Neural cell (in vitro differentiated cells): Measurements from ENCODE around the gene TPSAB1. TPM values are rescaled to one million over a fixed set of nuclear protein-coding genes. Genes with fewer than 3 reads are reported as not detected.

Experiments
- H2AFZ ChIP-seq: fragments of 200-600, 300-800 bp; sonication (generic), shearing (Covaris generic); 2 replicates; pipeline ENCODE4 v1.6.0; 2014; ENCODE audit warnings: low read depth, mild to moderate bottlenecking, antibody characterized with exemption, low read length, moderate library complexity
- H3F3A ChIP-seq: fragments of 200-600 bp; shearing (Covaris generic); 2 replicates; pipeline ENCODE4 v1.6.1; 2016; ENCODE audit warnings: mild to moderate bottlenecking, moderate library complexity, mixed read lengths, antibody characterized with exemption, low read length; ENCODE audit not compliant: insufficient read depth, poor library complexity, severe bottlenecking
- H3K27ac ChIP-seq: fragments of 200-600, 300-800 bp; sonication (generic), shearing (Covaris generic); 2 replicates; pipeline ENCODE4 v1.5.1; 2014; ENCODE audit warnings: mild to moderate bottlenecking, low read length, moderate library complexity
- H3K27me3 ChIP-seq: fragments of 300-800, 200-600 bp; sonication (generic), shearing (Covaris generic); 2 replicates; pipeline ENCODE4 v1.6.0; 2014; ENCODE audit warnings: mild to moderate bottlenecking, low read depth, low read length, moderate library complexity; ENCODE audit not compliant: insufficient read depth
- H3K36me3 ChIP-seq: fragments of 300-800, 200-600 bp; sonication (generic), shearing (Covaris generic); 2 replicates; pipeline ENCODE4 v1.5.1; 2014; ENCODE audit warnings: mild to moderate bottlenecking, antibody characterized with exemption, low read length, moderate library complexity; ENCODE audit not compliant: insufficient read depth
- H3K4me2 ChIP-seq: fragments of 300-800, 200-600 bp; sonication (generic), shearing (Covaris generic); 2 replicates; pipeline ENCODE4 v1.6.0; 2014; ENCODE audit warnings: mild to moderate bottlenecking, low read length
- H3K4me3 ChIP-seq: fragments of 300-800, 200-600 bp; sonication (generic), shearing (Covaris generic); 2 replicates; pipeline ENCODE4 v1.5.1; 2014; ENCODE audit warnings: mild to moderate bottlenecking, low read length, moderate library complexity
- H3K79me2 ChIP-seq: fragments of 200-600 bp; shearing (Covaris generic); replicated peaks from 2 replicates; pipeline ENCODE4 v1.6.0; 2014; ENCODE audit warnings: mild to moderate bottlenecking, low read length, moderate library complexity; ENCODE audit not compliant: insufficient read depth
- H3K9ac ChIP-seq: fragments of 300-800, 200-600 bp; sonication (generic), shearing (Covaris generic); 2 replicates; pipeline ENCODE4 v1.6.1; 2016; ENCODE audit warnings: mild to moderate bottlenecking, low read length, mixed read lengths
- H3K9me2 ChIP-seq: fragments of 200-600 bp; shearing (Covaris generic); 2 replicates; pipeline ENCODE4 v1.6.1; 2016; ENCODE audit warnings: mild to moderate bottlenecking, low read length, mixed read lengths; ENCODE audit not compliant: insufficient read depth
- H3K9me3 ChIP-seq: fragments of 200-600, 300-800 bp; sonication (generic), shearing (Covaris generic); 2 replicates; pipeline ENCODE4 v1.6.1; 2016; ENCODE audit warnings: mild to moderate bottlenecking, mixed run types, low read length, moderate library complexity, mixed read lengths
- H4K20me1 ChIP-seq: fragments of 200-600 bp; shearing (Covaris generic); 2 replicates; pipeline ENCODE4 v1.6.1; 2016; ENCODE audit warnings: mild to moderate bottlenecking, mixed run types; ENCODE audit not compliant: insufficient read depth
- CTCF ChIP-seq: fragments of 450-650 bp; IDR thresholded peaks from 2 replicates; pipeline ENCODE4 v1.5.1; 2014; ENCODE audit warnings: antibody characterized with exemption, mild to moderate bottlenecking, moderate library complexity; ENCODE audit not compliant: poor library complexity, severe bottlenecking
- EP300 ChIP-seq: fragments of 450-650 bp; conservative IDR thresholded peaks from 2 replicates; pipeline ENCODE4 v1.6.1; 2014; ENCODE audit warnings: antibody characterized with exemption, mild to moderate bottlenecking, moderate library complexity; ENCODE audit not compliant: poor library complexity, severe bottlenecking
- EZH2 ChIP-seq: fragments of 200-600, 300-800 bp; shearing (Covaris generic), sonication (generic); IDR thresholded peaks from 2 replicates; pipeline ENCODE4 v1.6.1; 2014; ENCODE audit warnings: antibody characterized with exemption, low read length, borderline replicate concordance, mild to moderate bottlenecking; ENCODE audit not compliant: insufficient read depth, poor library complexity, severe bottlenecking
- MXI1 ChIP-seq: fragments of 450-650 bp; conservative IDR thresholded peaks from 2 replicates; pipeline ENCODE4 v1.6.1; 2014; ENCODE audit warnings: antibody characterized with exemption, mild to moderate bottlenecking; ENCODE audit not compliant: poor library complexity, severe bottlenecking
- POLR2AphosphoS5 ChIP-seq: IDR thresholded peaks from 2 replicates; pipeline ENCODE4 v1.6.1; 2012
- RAD21 ChIP-seq: fragments of 450-650 bp; conservative IDR thresholded peaks from 2 replicates; pipeline ENCODE4 v1.6.1; 2014; ENCODE audit warnings: antibody characterized with exemption, mild to moderate bottlenecking, moderate library complexity
- REST ChIP-seq: IDR thresholded peaks from 2 replicates; pipeline ENCODE4 v1.6.1; 2012; ENCODE audit warnings: borderline replicate concordance
- SMC3 ChIP-seq: fragments of 450-650 bp; conservative IDR thresholded peaks from 2 replicates; pipeline ENCODE4 v1.6.1; 2014; ENCODE audit warnings: antibody characterized with exemption, mild to moderate bottlenecking, moderate library complexity; ENCODE audit not compliant: poor library complexity
- TAF1 ChIP-seq: IDR thresholded peaks from 2 replicates; pipeline ENCODE4 v1.6.1; 2012; ENCODE audit warnings: low read depth
- polyA plus RNA-seq: library from polyadenylated mRNA; depleted of rRNA; stranded (reverse); fragments of >200 nt; gene quantifications from 2 replicates; pipeline ENCODE4 v1.2.3, GENCODE V29; 2014

TPSAB1 gene
- polyA plus RNA-seq, 1 donor from 2014 or later: not detected

- no peak for TF ChIP-seq EZH2
- TF ChIP-seq MXI1: no peak
- TF ChIP-seq CTCF: no peak
- no peak for TF ChIP-seq TAF1
- no peak for TF ChIP-seq EP300
- TF ChIP-seq POLR2AphosphoS5: no peak
- no peak for TF ChIP-seq REST
- Histone ChIP-seq H3K9me3 (no peaks in the 10 kb centered on the region), H3K4me3 (no peak overlapping the region), H3K79me2 (no peaks in the 10 kb centered on the region), H3F3A (no peaks in the 10 kb centered on the region), H2AFZ (no peak overlapping the region), H3K9ac (no peak overlapping the region), H3K9me2 (no peaks in the 10 kb centered on the region), H3K27me3 (peaks cover 14% of the 10 kb centered on the region), H3K36me3 (no peaks in the 10 kb centered on the region), H3K4me2 (no peak overlapping the region), H4K20me1 (no peaks in the 10 kb centered on the region), H3K27ac (no peak overlapping the region)
Observed at GRCh38 chr16:1263591-1264344, 23.3 kb downstream of the TPSAB1 start.

- Histone ChIP-seq H3K27me3 (peaks cover 6% of the 10 kb centered on the region), H4K20me1 (no peaks in the 10 kb centered on the region), H3K9ac (no peak overlapping the region), H3K79me2 (no peaks in the 10 kb centered on the region), H2AFZ (no peak overlapping the region), H3F3A (no peaks in the 10 kb centered on the region), H3K36me3 (no peaks in the 10 kb centered on the region), H3K4me3 (no peak overlapping the region), H3K9me3 (no peaks in the 10 kb centered on the region), H3K9me2 (no peaks in the 10 kb centered on the region), H3K27ac (no peak overlapping the region), H3K4me2 (no peak overlapping the region)
- no peak for TF ChIP-seq TAF1
- no peak for TF ChIP-seq RAD21
- no peak for TF ChIP-seq EZH2
- TF ChIP-seq CTCF: no peak
- TF ChIP-seq REST: no peak
- TF ChIP-seq EP300: no peak
- no peak for TF ChIP-seq SMC3
- TF ChIP-seq MXI1: no peak
- no peak for TF ChIP-seq POLR2AphosphoS5
Observed at GRCh38 chr16:1264345-1265089, 24.0 kb downstream of the TPSAB1 start.
